ENCODE data around the gene NUAK1.

Gene NUAK1

GRCh38 chr12:106080791-106081170, 58.0 kb downstream of the NUAK1 start:
- no peak overlapping the region for H3K4me2 ChIP-seq (ENCODE audit: low read length)
- no peaks in the 10 kb centered on the region for H4K20me1 ChIP-seq (ENCODE audit: control insufficient read depth, insufficient read depth, low read depth, low read length)
- no peaks in the 10 kb centered on the region for H3F3A ChIP-seq (ENCODE audit: control insufficient read depth, insufficient read depth)
- no peak overlapping the region for H3K4me3 ChIP-seq (ENCODE audit: low read length)
- no peaks in the 10 kb centered on the region for H3K36me3 ChIP-seq (ENCODE audit: control insufficient read depth, low read length)
- no peaks in the 10 kb centered on the region for H3K9me3 ChIP-seq (ENCODE audit: control insufficient read depth, insufficient read depth, low read length)
- TF ChIP-seq CTCF (IDR thresholded peaks at IDR 0.05; ENCODE audit: low read depth, low read length, poor library complexity, severe bottlenecking): no peak
- TF ChIP-seq EZH2phosphoT487 (IDR thresholded peaks at IDR 0.05; ENCODE audit: borderline replicate concordance, low read length): no peak
- H3K27me3 ChIP-seq (ENCODE audit: control insufficient read depth, low read length): peaks cover 16% of the 10 kb centered on the region
- H3K79me2 ChIP-seq (ENCODE audit: control insufficient read depth, low read length): no peaks in the 10 kb centered on the region
- H3K4me1 ChIP-seq (ENCODE audit: control insufficient read depth, low read length): no peaks in the 10 kb centered on the region
- no peaks in the 10 kb centered on the region for H3K9me2 ChIP-seq (replicated peaks; ENCODE audit: control insufficient read depth, low read length)
- no peak overlapping the region for H3K27ac ChIP-seq (ENCODE audit: low read depth, low read length)

GRCh38 chr12:106080041-106080790, 58.5 kb downstream of the NUAK1 start:
- H3K4me1 ChIP-seq (ENCODE audit: control insufficient read depth, low read length): no peaks in the 10 kb centered on the region
- TF ChIP-seq CTCF (IDR thresholded peaks at IDR 0.05; ENCODE audit: low read depth, low read length, poor library complexity, severe bottlenecking) (no peak), EZH2phosphoT487 (IDR thresholded peaks at IDR 0.05; ENCODE audit: borderline replicate concordance, low read length) (no peak)
- no peaks in the 10 kb centered on the region for H3F3A ChIP-seq (ENCODE audit: control insufficient read depth, insufficient read depth)
- H3K36me3 ChIP-seq (ENCODE audit: control insufficient read depth, low read length): no peaks in the 10 kb centered on the region
- H3K9me2 ChIP-seq (replicated peaks; ENCODE audit: control insufficient read depth, low read length): no peaks in the 10 kb centered on the region
- no peaks in the 10 kb centered on the region for H3K9me3 ChIP-seq (ENCODE audit: control insufficient read depth, insufficient read depth, low read length)
- no peak overlapping the region for H3K27ac ChIP-seq (ENCODE audit: low read depth, low read length)
- no peak overlapping the region for H3K4me2 ChIP-seq (ENCODE audit: low read length)
- no peak overlapping the region for H3K4me3 ChIP-seq (ENCODE audit: low read length)
- no peaks in the 10 kb centered on the region for H3K79me2 ChIP-seq (ENCODE audit: control insufficient read depth, low read length)
- H4K20me1 ChIP-seq (ENCODE audit: control insufficient read depth, insufficient read depth, low read depth, low read length): no peaks in the 10 kb centered on the region
- H3K27me3 ChIP-seq (ENCODE audit: control insufficient read depth, low read length): peaks cover 16% of the 10 kb centered on the region

- no peaks in the 10 kb centered on the region for H3K36me3 ChIP-seq (ENCODE audit: control insufficient read depth, low read length)
- H3K9me3 ChIP-seq (ENCODE audit: control insufficient read depth, insufficient read depth, low read length): no peaks in the 10 kb centered on the region
- no peaks in the 10 kb centered on the region for H3K4me1 ChIP-seq (ENCODE audit: control insufficient read depth, low read length)
- TF ChIP-seq CTCF (IDR thresholded peaks at IDR 0.05; ENCODE audit: low read depth, low read length, poor library complexity, severe bottlenecking) (no peak), EZH2phosphoT487 (IDR thresholded peaks at IDR 0.05; ENCODE audit: borderline replicate concordance, low read length) (no peak)
- no peak overlapping the region for H3K27ac ChIP-seq (ENCODE audit: low read depth, low read length)
- no peak overlapping the region for H3K4me3 ChIP-seq (ENCODE audit: low read length)
- no peaks in the 10 kb centered on the region for H3F3A ChIP-seq (ENCODE audit: control insufficient read depth, insufficient read depth)
- H4K20me1 ChIP-seq (ENCODE audit: control insufficient read depth, insufficient read depth, low read depth, low read length): no peaks in the 10 kb centered on the region
- H3K4me2 ChIP-seq (ENCODE audit: low read length): no peak overlapping the region
- H3K79me2 ChIP-seq (ENCODE audit: control insufficient read depth, low read length): no peaks in the 10 kb centered on the region
- no peaks in the 10 kb centered on the region for H3K9me2 ChIP-seq (replicated peaks; ENCODE audit: control insufficient read depth, low read length)
- H3K27me3 ChIP-seq (ENCODE audit: control insufficient read depth, low read length): peaks cover 14% of the 10 kb centered on the region
These were observed 59.5 kb downstream of the NUAK1 start for GRCh38 chr12:106079148-106079738.

Data from DOHH2 (cell line).